HG02840 (cell line): ENCODE measurements around the gene GRIFIN.

Experiments
- ATAC-seq: cut with Tn5 transposase; IDR thresholded peaks from one replicate; pipeline ENCODE4 v1.9.1; 2021; ENCODE audit warnings: mild to moderate bottlenecking, moderate library complexity, moderate number of reproducible peaks; ENCODE audit not compliant: unreplicated experiment, low FRiP score

Gene GRIFIN

GRCh38 chr7:2513702-2514101 lies 37.5 kb upstream of the GRIFIN start:
- ATAC-seq, result no peak

GRCh38 chr7:2512713-2513112 lies 36.5 kb upstream of the GRIFIN start:
- ATAC-seq, result no peak

GRCh38 chr7:2512179-2512661 lies 36.0 kb upstream of the GRIFIN start:
- no peak for ATAC-seq

GRCh38 chr7:2511769-2512168 lies 35.6 kb upstream of the GRIFIN start:
- no peak for ATAC-seq

GRCh38 chr7:2510909-2511768 lies 34.9 kb upstream of the GRIFIN start:
- ATAC-seq, result no peak

GRCh38 chr7:2510130-2510776 lies 34.1 kb upstream of the GRIFIN start:
- ATAC-seq, result no peak

- ATAC-seq, result no peak
Measured at GRCh38 chr7:2509298-2509906, 33.2 kb upstream of the GRIFIN start.

GRCh38 chr7:2508327-2509215 lies 32.4 kb upstream of the GRIFIN start:
- ATAC-seq, result no peak

GRCh38 chr7:2507917-2508306 lies 31.7 kb upstream of the GRIFIN start:
- ATAC-seq, result no peak

- ATAC-seq, result no peak
Measured at GRCh38 chr7:2507208-2507916, 31.2 kb upstream of the GRIFIN start.

- ATAC-seq, result no peak
Measured at GRCh38 chr7:2505401-2505800, 29.2 kb upstream of the GRIFIN start.

- no peak for ATAC-seq
Measured at GRCh38 chr7:2504889-2505375, 28.7 kb upstream of the GRIFIN start.

GRCh38 chr7:2504128-2504888 lies 28.1 kb upstream of the GRIFIN start:
- ATAC-seq, result no peak

GRCh38 chr7:2503056-2503941 lies 27.1 kb upstream of the GRIFIN start:
- ATAC-seq, result no peak

GRCh38 chr7:2502647-2502966 lies 26.4 kb upstream of the GRIFIN start:
- ATAC-seq, result no peak

GRCh38 chr7:2501947-2502646 lies 25.9 kb upstream of the GRIFIN start:
- no peak for ATAC-seq

GRCh38 chr7:2500701-2501100 lies 24.5 kb upstream of the GRIFIN start:
- ATAC-seq, result no peak
